Gastrocnemius medialis (tissue), 4 donors: ENCODE measurements around the gene NANOS3. TPM values are rescaled to one million over a fixed set of nuclear protein-coding genes. Genes with fewer than 3 reads are reported as not detected.

Source experiments
- ATAC-seq, 2 donors: fragments of 150-250 bp; one replicate each; pipeline ENCODE4 v1.9.1; 2016
- DNase-seq, 2 donors: peaks; one replicate each; pipeline ENCODE4 v3.0.0-alpha.2; 2019
- H3K27ac ChIP-seq, 4 donors: fragments of 200-600 bp; sonication (generic); 1 replicate in 1 of 4; 2 replicates in 3 of 4; pipeline ENCODE4 v1.5.1; 2016 to 2018; ENCODE audit warnings: mild to moderate bottlenecking in 2 of 4, moderate library complexity in 1 of 4
- H3K27me3 ChIP-seq, 3 donors: fragments of 200-600 bp; sonication (generic) in 2 of 3; 1 replicate in 1 of 3; 2 replicates in 2 of 3; pipeline versions ENCODE4 v1.5.1 to v1.6.0; 2016 to 2019; ENCODE audit warnings: mild to moderate bottlenecking in 1 of 3, moderate library complexity in 1 of 3
- H3K36me3 ChIP-seq, 2 donors: fragments of 200-600 bp; sonication (generic) in 1 of 2; one replicate each; pipeline ENCODE4 v1.5.1; 2017 to 2018
- H3K4me1 ChIP-seq, 2 donors: fragments of 200-600 bp; sonication (generic) in 1 of 2; one replicate each; pipeline ENCODE4 v1.5.1; 2016 to 2017; ENCODE audit warnings: mild to moderate bottlenecking in 2 of 2
- H3K4me3 ChIP-seq, 4 donors: fragments of 200-600 bp; sonication (generic) in 3 of 4; 1 replicate in 1 of 4; 2 replicates in 3 of 4; pipeline ENCODE4 v1.5.1; 2016 to 2019; ENCODE audit warnings: mild to moderate bottlenecking in 2 of 4
- H3K9me3 ChIP-seq, 3 donors: fragments of 200-600 bp; sonication (generic) in 2 of 3; 1 replicate in 1 of 3; 2 replicates in 2 of 3; pipeline ENCODE4 v1.5.1; 2016 to 2019
- CTCF ChIP-seq, 5 experiments: fragments of 450-650 bp in 3 of 5; fragments of 200-600 bp in 2 of 5; sonication (generic) in 2 of 5; IDR thresholded peaks in 4 of 5; conservative IDR thresholded peaks in 1 of 5; 1 replicate in 4 of 5; 2 replicates in 1 of 5; pipeline ENCODE4 v1.5.1; 2016 to 2019; ENCODE audit warnings: antibody characterized with exemption in 5 of 5, mild to moderate bottlenecking in 3 of 5, moderate library complexity in 3 of 5
- POLR2A ChIP-seq, 2 donors: fragments of 450-650 bp; IDR thresholded peaks; one replicate each; pipeline ENCODE4 v1.6.1; 2017; ENCODE audit warnings: antibody characterized with exemption in 2 of 2, mild to moderate bottlenecking in 2 of 2, moderate library complexity in 2 of 2
- in situ Hi-C, 4 donors: fragments of 200-750 bp; cut with MboI; loops; one replicate each; pipeline versions ENCODE4 v1.15.0 to v1.8.0; 2017; ENCODE audit warnings: low sequenced_read_pairs in 4 of 4
- intact Hi-C: fragments of 100-400 bp; cut with DNase I; formaldehyde crosslinking; loops from one replicate; pipeline ENCODE4 v1.15.1; 2023; ENCODE audit warnings: low total_unique reads
- total RNA-seq, 4 donors: library from RNA; depleted of rRNA; stranded (reverse); fragments of >200 nt; gene quantifications; one replicate each; pipeline versions ENCODE4 v1.1.0 to v1.2.3, GENCODE V29; 2016

NANOS3 gene
- not detected for total RNA-seq

GRCh38 chr19:13876834-13877233, at the start of gene NANOS3:
TSS of gene NANOS3 (plus strand) at chr19:13877134. CDS start at chr19:13877249, 115 bp downstream.
- intact Hi-C loops, result no loop called here
- no peaks in the 10 kb centered on the region for H3K36me3 ChIP-seq
- TF ChIP-seq POLR2A (IDR thresholded peaks at IDR 0.05) (no peak), CTCF (IDR thresholded peaks at IDR 0.05 in 4 of 5, conservative IDR thresholded peaks at IDR 0.05 in 1 of 5) (no peak)
- peaks cover 13 to 17% of the 10 kb centered on the region in 2 donors for H3K4me1 ChIP-seq
- H3K9me3 ChIP-seq, result no peaks in the 10 kb centered on the region
- no peak for DNase-seq
- in situ Hi-C loops, result loop anchor here (10.0 to 25.0 kb wide), 7 partner anchors 168 to 485 kb away; partner anchors contain the start of gene MISP3 (in 1 of the 4)
- no peak within 1 kb of the TSS for H3K27ac ChIP-seq
- H3K4me3 ChIP-seq, result no peak within 1 kb of the TSS
- H3K27me3 ChIP-seq, result peaks cover 0 to 12% (median 11%) of the 10 kb centered on the region in 3 donors
- no peak for ATAC-seq

GRCh38 chr19:13827656-13828055, 49.3 kb upstream of the NANOS3 start:
- H3K4me1 ChIP-seq, result no peaks in the 10 kb centered on the region
- in situ Hi-C loops, result no loop called here
- no peak overlapping the region for H3K27ac ChIP-seq
- intact Hi-C loops, result no loop called here
- peaks cover 0 to 5% of the 10 kb centered on the region in 2 donors for H3K36me3 ChIP-seq
- ATAC-seq (no peak), DNase-seq (no peak)
- no peak overlapping the region for H3K4me3 ChIP-seq
- H3K9me3 ChIP-seq, result no peaks in the 10 kb centered on the region
- no peak for TF ChIP-seq POLR2A (IDR thresholded peaks at IDR 0.05)
- TF ChIP-seq CTCF (IDR thresholded peaks at IDR 0.05 in 4 of 5, conservative IDR thresholded peaks at IDR 0.05 in 1 of 5), result no peak
- no peaks in the 10 kb centered on the region for H3K27me3 ChIP-seq

- Histone ChIP-seq H3K4me1 (peaks cover 10 to 22% of the 10 kb centered on the region in 2 donors), H3K36me3 (peaks cover 0 to 5% of the 10 kb centered on the region in 2 donors), H3K4me3 (no peak overlapping the region), H3K27me3 (no peaks in the 10 kb centered on the region), H3K9me3 (no peaks in the 10 kb centered on the region), H3K27ac (no peak overlapping the region)
- in situ Hi-C loops, result no loop called here
- TF ChIP-seq CTCF (IDR thresholded peaks at IDR 0.05 in 4 of 5, conservative IDR thresholded peaks at IDR 0.05 in 1 of 5) (no peak), POLR2A (IDR thresholded peaks at IDR 0.05) (no peak)
- intact Hi-C loops, result no loop called here
- DNase-seq, result no peak
- no peak for ATAC-seq
These were observed 46.7 kb upstream of the NANOS3 start for GRCh38 chr19:13830114-13830740.

- ATAC-seq (no peak), DNase-seq (no peak)
- no peak overlapping the region for H3K4me3 ChIP-seq
- H3K27ac ChIP-seq, result no peak overlapping the region
- H3K27me3 ChIP-seq, result no peaks in the 10 kb centered on the region
- peaks cover 0 to 8% of the 10 kb centered on the region in 2 donors for H3K36me3 ChIP-seq
- peaks cover 17 to 29% of the 10 kb centered on the region in 2 donors for H3K4me1 ChIP-seq
- no peak for TF ChIP-seq POLR2A (IDR thresholded peaks at IDR 0.05)
- TF ChIP-seq CTCF (IDR thresholded peaks at IDR 0.05 in 4 of 5, conservative IDR thresholded peaks at IDR 0.05 in 1 of 5), result no peak
- in situ Hi-C loops (no loop called here), intact Hi-C loops (no loop called here)
- H3K9me3 ChIP-seq, result no peaks in the 10 kb centered on the region
These were observed 46.0 kb upstream of the NANOS3 start for GRCh38 chr19:13830741-13831536.
